Skeletal muscle tissue (tissue), 4 donors: ENCODE data around the gene KIF5C. TPM values are rescaled to one million over a fixed set of nuclear protein-coding genes. Genes with fewer than 3 reads are reported as not detected.

Experiments
- H3K27ac ChIP-seq: one replicate; pipeline ENCODE4 v1.7.0; 2013; ENCODE audit warnings: mild to moderate bottlenecking, low read depth, low read length, inconsistent platforms
- H3K27me3 ChIP-seq, 3 donors: one replicate each; pipeline ENCODE4 v1.7.0; 2013; ENCODE audit warnings: low read length in 3 of 3; ENCODE audit not compliant: control insufficient read depth in 3 of 3, insufficient read depth in 3 of 3
- H3K36me3 ChIP-seq, 3 donors: one replicate each; pipeline ENCODE4 v1.7.0; 2013; ENCODE audit warnings: low read length in 3 of 3; ENCODE audit not compliant: control insufficient read depth in 3 of 3, insufficient read depth in 3 of 3
- H3K4me1 ChIP-seq, 3 donors: one replicate each; pipeline ENCODE4 v1.7.0; 2013; ENCODE audit warnings: low read length in 3 of 3, mild to moderate bottlenecking in 3 of 3; ENCODE audit not compliant: control insufficient read depth in 3 of 3, insufficient read depth in 3 of 3
- H3K4me3 ChIP-seq, 3 donors: one replicate each; pipeline ENCODE4 v1.7.0; 2013; ENCODE audit warnings: low read length in 3 of 3
- H3K9ac ChIP-seq, 3 donors: one replicate each; pipeline ENCODE4 v1.7.0; 2013; ENCODE audit warnings: low read length in 3 of 3, mild to moderate bottlenecking in 3 of 3, moderate library complexity in 2 of 3, low read depth in 1 of 3
- H3K9me3 ChIP-seq, 3 donors: one replicate each; pipeline ENCODE4 v1.7.0; 2013; ENCODE audit warnings: low read length in 3 of 3; ENCODE audit not compliant: control insufficient read depth in 3 of 3
- total RNA-seq: library from RNA; depleted of rRNA; stranded (reverse); fragments of >200 nt; gene quantifications from one replicate; pipeline ENCODE4 v1.2.3, GENCODE V29; 2014
- donor health status: Osteomylitis.

Gene KIF5C
- 1.0 TPM for total RNA-seq

DNA sequence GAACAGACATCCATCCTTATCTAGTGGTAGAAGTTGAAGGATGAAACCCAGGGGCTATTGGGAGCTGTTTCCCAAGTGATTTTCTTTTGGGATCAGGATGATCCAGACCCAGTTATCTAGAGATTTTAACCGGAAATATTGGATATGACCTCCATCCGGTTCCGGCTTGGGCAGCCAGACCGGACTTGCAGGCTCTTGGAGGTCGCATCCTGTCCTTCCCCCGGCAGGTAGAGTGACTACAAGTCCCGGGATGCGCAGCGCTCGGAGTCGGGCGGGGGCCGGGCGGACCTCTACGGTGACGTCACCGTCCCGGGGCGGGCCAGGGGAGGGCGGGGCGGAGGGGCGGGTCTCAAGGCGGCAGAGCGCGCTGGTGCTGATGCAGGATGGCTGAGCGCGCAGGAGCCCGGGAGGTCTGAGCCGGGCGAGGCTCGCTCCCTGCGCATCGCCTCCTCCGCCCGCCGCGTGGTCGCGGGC is at the start of gene KIF5C:
KIF5C (plus strand) TSS at position 360 of the 474 bp plus-strand sequence. CDS start 391 bp downstream, outside the sequence.
- H3K27ac ChIP-seq, result no peak within 1 kb of the TSS
- H3K36me3 ChIP-seq, result no peaks in the 10 kb centered on the region
- no peak within 1 kb of the TSS for H3K9ac ChIP-seq
- peaks cover 4 to 16% (median 13%) of the 10 kb centered on the region in 3 donors for H3K4me1 ChIP-seq
- H3K27me3 ChIP-seq, result peaks cover 28 to 37% (median 32%) of the 10 kb centered on the region in 3 donors
- no peaks in the 10 kb centered on the region for H3K9me3 ChIP-seq
- H3K4me3 ChIP-seq, result peak within 1 kb of the TSS; percentile 35 to 46 (median 41)

DNA sequence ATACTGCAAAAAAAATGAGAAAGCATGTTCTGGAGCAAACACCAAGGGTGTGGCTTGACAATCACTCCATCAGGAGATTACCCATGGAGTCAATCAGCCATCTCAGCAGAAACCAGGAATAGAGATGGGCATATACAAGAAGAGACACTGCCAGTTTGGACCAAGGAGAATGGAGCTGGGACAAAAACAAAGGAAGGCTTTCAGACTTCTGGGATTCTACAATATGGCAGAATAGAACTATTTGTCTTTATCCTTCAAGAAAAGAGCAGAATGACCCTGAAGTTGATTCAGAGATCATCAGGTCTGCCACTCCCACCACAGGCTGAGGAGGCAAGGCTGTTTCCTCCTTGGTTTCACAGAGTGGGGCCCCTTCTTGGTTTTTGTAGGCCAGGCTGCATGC is 48.2 kb upstream of the KIF5C start:
- H3K27ac ChIP-seq, result no peak overlapping the region
- no peaks in the 10 kb centered on the region for H3K27me3 ChIP-seq
- H3K9me3 ChIP-seq, result no peaks in the 10 kb centered on the region
- no peak overlapping the region for H3K4me3 ChIP-seq
- no peaks in the 10 kb centered on the region for H3K4me1 ChIP-seq
- no peak overlapping the region for H3K9ac ChIP-seq
- H3K36me3 ChIP-seq, result no peaks in the 10 kb centered on the region

DNA sequence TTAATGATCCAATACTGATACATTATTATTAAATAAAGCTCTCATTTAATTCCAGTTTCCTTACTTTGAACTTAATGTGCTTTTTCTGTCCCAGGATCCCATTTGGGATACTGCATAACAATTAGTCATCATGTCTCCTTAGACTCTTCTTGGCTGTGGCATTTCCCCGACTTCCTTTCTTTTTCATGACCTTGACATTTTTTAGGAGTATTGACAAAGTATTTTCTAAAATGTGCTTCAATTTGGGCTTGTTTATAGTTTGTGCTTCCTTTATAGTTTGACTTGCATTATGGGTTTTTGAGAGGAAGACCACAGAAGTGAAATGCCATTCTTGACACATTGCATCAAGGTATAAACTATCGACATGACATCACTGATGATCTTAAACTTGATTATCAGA is 46.1 kb upstream of the KIF5C start:
- Histone ChIP-seq H3K27me3 (no peaks in the 10 kb centered on the region), H3K9me3 (no peaks in the 10 kb centered on the region), H3K36me3 (no peaks in the 10 kb centered on the region), H3K9ac (no peak overlapping the region), H3K27ac (no peak overlapping the region), H3K4me3 (no peak overlapping the region), H3K4me1 (no peaks in the 10 kb centered on the region)

DNA sequence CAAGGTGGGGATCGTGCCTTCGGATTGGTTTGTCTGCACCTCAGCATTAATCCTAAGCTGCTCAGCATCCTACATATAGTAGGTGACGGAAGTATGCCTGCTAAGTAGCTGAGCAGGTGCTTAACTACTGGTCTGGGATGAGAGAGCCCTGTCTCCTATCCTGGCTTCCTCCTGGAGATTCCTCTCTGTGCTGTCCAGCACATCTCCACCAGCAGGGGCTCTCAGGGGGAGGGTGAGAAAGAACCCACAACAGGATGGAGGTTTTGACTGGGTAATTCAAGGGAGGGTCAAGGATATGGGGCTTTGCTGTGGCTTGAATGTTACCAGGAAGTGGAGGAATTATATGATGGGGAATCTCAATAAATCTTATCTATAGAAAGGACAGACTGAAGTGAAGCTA is 45.4 kb upstream of the KIF5C start:
- Histone ChIP-seq H3K36me3 (no peaks in the 10 kb centered on the region), H3K27ac (no peak overlapping the region), H3K27me3 (no peaks in the 10 kb centered on the region), H3K4me1 (no peaks in the 10 kb centered on the region), H3K4me3 (no peak overlapping the region), H3K9ac (no peak overlapping the region), H3K9me3 (no peaks in the 10 kb centered on the region)

DNA sequence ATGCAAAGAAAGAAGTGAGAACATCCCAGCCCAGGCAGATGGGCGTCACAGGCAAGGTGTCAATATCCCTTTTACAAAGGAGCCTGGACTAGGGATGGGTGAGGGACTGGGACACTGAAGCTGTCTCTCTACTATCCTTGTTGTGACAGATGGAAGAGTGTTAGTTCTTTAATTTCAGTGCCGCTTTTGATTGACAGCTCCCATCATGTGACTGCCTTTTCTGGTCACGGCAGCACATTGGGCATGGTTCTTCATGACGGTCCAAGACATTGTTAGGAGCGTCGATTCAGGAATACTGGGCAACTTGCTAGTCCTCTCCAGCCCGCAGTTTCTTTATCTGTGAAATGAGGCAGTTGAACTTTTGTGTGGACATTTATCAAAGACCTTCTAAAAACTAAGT is 42.4 kb upstream of the KIF5C start:
- H3K27me3 ChIP-seq, result peaks cover 0 to 3% (median 0%) of the 10 kb centered on the region in 3 donors
- H3K36me3 ChIP-seq, result no peaks in the 10 kb centered on the region
- H3K27ac ChIP-seq, result no peak overlapping the region
- H3K9me3 ChIP-seq, result no peaks in the 10 kb centered on the region
- no peak overlapping the region for H3K4me3 ChIP-seq
- no peaks in the 10 kb centered on the region for H3K4me1 ChIP-seq
- H3K9ac ChIP-seq, result no peak overlapping the region

DNA sequence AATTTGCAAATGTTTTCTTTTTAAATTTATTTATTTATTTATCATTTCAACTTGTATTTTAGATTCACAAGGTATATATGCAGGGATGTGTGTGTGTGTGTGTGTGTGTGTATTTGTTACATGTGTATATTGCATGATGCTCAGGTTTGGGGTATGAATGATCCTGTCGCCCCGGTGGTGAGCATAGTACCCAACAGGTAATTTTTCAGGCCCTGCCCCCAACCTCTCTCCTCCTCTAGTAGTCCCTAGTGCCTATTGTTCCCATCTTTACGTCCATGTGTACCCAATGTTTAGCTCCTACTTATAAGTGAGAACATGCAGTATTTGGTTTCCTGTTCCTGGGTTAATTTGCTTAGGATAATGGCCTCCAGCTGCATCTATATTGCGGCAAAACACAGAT is 33.0 kb upstream of the KIF5C start:
- no peaks in the 10 kb centered on the region for H3K4me1 ChIP-seq
- no peaks in the 10 kb centered on the region for H3K36me3 ChIP-seq
- H3K27ac ChIP-seq, result no peak overlapping the region
- no peak overlapping the region for H3K4me3 ChIP-seq
- H3K27me3 ChIP-seq, result no peaks in the 10 kb centered on the region
- H3K9ac ChIP-seq, result no peak overlapping the region
- peaks cover 0 to 4% (median 0%) of the 10 kb centered on the region in 3 donors for H3K9me3 ChIP-seq

DNA sequence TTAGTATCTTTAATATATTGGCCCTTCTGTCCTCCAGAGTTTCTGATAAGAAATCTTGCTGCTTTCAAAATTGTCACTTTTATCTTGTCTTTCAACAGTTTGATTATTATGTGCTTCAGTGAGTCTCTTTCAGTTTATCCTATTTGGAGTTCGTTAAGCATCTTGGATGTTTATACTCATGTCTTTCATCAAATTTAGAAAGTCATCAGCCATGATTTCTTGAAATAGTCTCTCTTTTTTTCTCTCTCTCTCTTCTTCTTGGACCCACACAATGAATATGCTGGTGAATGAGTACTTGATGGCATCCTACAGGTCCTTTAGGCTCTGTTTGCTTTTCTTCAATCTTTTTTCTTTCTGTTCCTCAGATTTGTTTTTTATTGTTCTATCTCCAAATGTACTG is 26.9 kb upstream of the KIF5C start:
- no peak overlapping the region for H3K9ac ChIP-seq
- no peaks in the 10 kb centered on the region for H3K4me1 ChIP-seq
- no peak overlapping the region for H3K27ac ChIP-seq
- peaks cover 0 to 8% (median 2%) of the 10 kb centered on the region in 3 donors for H3K9me3 ChIP-seq
- H3K36me3 ChIP-seq, result no peaks in the 10 kb centered on the region
- no peak overlapping the region for H3K4me3 ChIP-seq
- peaks cover 0 to 6% (median 0%) of the 10 kb centered on the region in 3 donors for H3K27me3 ChIP-seq

DNA sequence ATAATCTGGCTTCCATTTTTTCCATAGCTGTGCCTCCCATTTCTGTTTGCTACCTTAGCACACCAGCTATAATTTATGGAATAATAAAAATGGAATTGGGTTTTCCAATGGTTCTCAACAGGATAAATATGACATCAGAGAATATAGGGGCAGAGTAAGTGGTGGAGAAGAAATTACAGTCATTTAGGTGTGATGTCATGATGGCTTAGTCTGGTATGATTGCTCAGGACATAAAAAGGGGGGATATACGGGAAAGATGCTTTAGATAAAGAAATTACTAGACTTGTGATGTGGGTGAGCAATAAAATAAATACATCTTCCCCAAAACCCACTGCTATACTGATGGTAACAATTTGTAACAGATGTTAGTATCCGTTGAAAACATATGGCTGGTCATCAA is 21.6 kb upstream of the KIF5C start:
- H3K27ac ChIP-seq, result no peak overlapping the region
- H3K4me3 ChIP-seq, result no peak overlapping the region
- peaks cover 0 to 6% (median 2%) of the 10 kb centered on the region in 3 donors for H3K27me3 ChIP-seq
- no peak overlapping the region for H3K9ac ChIP-seq
- no peaks in the 10 kb centered on the region for H3K4me1 ChIP-seq
- H3K36me3 ChIP-seq, result no peaks in the 10 kb centered on the region
- peaks cover 0 to 2% (median 0%) of the 10 kb centered on the region in 3 donors for H3K9me3 ChIP-seq

DNA sequence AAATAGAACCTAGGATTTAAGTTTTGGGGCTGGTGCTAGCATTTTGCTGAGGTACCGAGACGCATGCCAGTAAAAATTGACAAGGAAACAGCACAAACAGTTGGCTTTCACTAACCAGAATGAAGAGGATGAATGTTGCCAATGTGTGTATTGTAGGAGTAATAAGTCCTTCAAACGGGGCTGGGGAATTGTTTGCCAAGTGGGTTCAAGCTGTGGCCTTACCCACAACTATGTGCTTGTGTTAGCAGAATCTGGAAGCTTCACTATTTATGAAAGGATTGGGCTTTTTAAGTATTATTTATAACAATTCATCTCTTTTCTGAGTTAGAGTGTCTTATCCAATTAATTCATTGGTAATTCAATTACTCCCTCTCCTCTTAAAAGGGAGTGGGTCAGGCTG is 15.0 kb upstream of the KIF5C start:
- Histone ChIP-seq H3K9ac (no peak overlapping the region), H3K9me3 (peaks cover 0 to 2% (median 0%) of the 10 kb centered on the region in 3 donors), H3K27me3 (peaks cover 0 to 2% (median 0%) of the 10 kb centered on the region in 3 donors)

DNA sequence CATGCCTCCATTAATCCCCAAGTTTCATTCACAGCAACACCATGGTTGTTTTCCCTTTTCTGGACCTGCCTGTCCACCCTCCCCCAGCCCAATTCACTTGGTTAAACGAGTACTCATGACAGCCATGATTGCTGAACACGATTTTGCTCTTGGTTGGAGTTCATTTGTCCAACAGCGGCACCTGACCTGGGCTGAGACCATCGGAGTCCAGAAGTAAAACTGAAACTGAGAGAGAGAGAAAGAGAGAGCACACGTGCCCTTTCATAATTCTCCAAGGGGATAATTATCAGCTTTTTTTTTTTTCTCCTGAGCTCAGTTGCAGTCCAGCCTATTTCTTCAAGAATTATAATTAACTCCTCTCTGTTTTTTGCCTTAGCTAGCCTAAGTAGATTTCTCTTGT is 13.7 kb upstream of the KIF5C start:
- no peak overlapping the region for H3K9ac ChIP-seq
- H3K36me3 ChIP-seq, result no peaks in the 10 kb centered on the region
- no peaks in the 10 kb centered on the region for H3K27me3 ChIP-seq
- H3K27ac ChIP-seq, result no peak overlapping the region
- no peak overlapping the region for H3K4me3 ChIP-seq
- H3K4me1 ChIP-seq, result no peaks in the 10 kb centered on the region
- peaks cover 0 to 2% (median 0%) of the 10 kb centered on the region in 3 donors for H3K9me3 ChIP-seq

More for the DNA sequence above, 15.0 kb upstream of the KIF5C start:
- Histone ChIP-seq H3K27ac (no peak overlapping the region), H3K4me1 (no peaks in the 10 kb centered on the region), H3K4me3 (no peak overlapping the region), H3K36me3 (no peaks in the 10 kb centered on the region)
